ENCODE data around the gene ORAI3. TPM values are rescaled to one million over a fixed set of nuclear protein-coding genes. Genes with fewer than 3 reads are reported as not detected.

Gene ORAI3
- total RNA-seq, result 31.3 and 38.6 TPM in 2 replicates

DNA sequence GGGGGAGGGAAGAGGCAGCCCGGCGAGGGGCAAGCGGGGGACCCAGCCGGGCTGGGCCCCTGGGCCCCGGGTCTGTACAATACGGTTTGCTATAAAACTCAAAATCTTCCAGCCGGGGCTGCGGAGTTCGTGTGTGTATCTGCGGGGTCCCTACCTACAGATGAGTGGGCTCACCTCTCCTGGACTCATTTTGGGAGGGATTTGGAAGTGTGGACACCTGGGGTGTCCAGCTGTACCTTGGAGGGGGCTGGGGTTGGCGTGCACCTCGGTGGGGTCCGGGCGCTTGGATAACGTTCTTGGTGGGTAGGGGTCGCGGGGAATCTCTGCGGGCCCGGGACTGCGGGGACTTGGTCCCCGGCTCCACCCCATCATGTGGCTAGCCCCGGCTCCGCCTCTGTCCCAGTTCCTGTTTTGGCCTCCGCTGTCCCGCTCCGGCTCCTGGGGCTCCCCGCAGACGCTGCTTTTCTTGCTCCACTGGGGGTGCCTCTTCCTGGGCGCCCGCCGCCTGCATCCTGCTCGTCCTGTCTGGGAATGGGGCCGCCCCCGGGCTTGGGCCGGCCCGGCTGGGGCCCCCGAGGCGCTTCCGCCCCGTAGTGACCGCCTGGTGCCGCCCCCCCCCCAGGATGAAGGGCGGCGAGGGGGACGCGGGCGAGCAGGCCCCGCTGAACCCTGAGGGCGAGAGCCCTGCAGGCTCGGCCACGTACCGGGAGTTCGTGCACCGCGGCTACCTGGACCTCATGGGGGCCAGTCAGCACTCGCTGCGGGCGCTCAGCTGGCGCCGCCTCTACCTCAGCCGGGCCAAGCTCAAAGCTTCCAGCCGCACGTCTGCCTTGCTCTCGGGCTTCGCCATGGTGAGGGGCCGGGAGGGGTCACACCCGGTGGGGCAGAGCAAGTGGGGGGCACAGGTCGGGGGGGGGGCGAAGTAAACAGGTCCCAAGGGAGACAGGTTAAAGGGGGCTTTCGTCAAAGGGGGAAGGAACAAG, at the start of gene ORAI3:
Gene ORAI3, plus strand, starts transcription at position 402 of the 983 bp plus-strand sequence. Its CDS starts 222 bp downstream, at position 624.

DNA sequence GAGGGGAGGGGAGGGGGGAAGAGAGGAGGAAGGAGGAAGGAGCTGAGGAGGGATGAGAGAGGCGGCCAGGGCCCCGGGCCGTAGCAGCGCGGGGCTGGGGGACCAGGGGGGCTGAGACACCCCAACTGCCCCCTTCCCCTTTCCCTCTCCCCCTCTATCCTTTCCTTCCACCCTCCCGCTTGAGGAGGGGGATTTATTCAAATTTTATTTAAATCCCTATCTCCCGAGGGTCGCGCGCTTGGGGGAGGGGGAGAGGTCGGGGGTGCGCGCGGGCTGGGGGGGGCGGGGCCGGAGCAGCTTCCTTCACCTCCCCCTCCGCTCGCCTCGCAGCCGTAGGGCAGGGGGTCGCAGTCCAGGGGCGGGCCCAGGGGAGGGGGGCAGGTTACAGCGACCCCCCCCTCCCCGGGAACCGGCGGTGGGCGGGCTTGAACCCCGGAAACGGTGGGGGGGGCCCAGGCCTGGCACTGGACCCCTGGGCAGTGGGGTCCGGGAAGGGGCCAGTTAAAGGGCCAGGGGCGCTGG, 25.3 kb upstream of the ORAI3 start, which contains the start of gene FBXL19:
Gene FBXL19, plus strand, starts transcription at position 19 of the 522 bp plus-strand sequence. CDS start 2,183 bp downstream, outside the sequence.

DNA sequence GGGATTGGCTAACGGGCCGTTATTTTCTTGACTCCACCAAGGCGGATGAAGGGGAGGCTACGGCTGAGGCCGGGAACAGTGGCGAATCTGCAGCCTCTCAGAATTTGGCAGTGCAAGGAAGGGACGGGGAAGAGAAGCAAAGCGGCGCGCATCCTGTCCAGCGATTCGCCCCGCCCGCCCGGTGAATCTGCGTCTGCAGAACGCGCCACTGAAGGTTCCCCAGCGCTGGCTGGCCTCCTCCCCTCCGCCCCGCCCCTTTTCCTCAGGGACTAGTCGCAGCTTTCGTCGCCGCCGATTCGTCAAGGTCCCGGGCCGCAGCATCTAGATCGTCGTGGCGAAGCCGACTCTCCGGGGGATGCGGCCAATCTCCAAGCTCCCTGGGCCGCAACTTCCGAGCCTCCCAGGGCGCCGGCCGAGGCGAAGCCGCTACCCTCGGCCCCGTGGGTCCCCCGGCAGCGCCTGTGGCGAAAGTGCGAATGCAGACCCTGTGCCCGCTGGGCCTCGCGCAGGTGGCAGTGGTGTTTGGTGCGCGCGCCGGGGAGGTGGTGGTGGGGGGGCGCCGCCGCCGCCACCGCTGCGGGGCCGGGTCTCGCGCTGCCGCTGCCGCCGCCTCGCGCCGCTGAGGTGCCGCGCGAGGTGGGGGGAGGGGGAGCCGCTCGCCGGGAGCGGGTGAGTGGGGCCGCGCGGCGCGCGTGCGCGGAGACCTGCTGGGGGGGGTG, 8.7 kb downstream of the ORAI3 start, which contains the start of gene SETD1A:
Gene SETD1A, plus strand, starts transcription at position 299 of the 719 bp plus-strand sequence. CDS start 978 bp downstream, outside the sequence.

DNA sequence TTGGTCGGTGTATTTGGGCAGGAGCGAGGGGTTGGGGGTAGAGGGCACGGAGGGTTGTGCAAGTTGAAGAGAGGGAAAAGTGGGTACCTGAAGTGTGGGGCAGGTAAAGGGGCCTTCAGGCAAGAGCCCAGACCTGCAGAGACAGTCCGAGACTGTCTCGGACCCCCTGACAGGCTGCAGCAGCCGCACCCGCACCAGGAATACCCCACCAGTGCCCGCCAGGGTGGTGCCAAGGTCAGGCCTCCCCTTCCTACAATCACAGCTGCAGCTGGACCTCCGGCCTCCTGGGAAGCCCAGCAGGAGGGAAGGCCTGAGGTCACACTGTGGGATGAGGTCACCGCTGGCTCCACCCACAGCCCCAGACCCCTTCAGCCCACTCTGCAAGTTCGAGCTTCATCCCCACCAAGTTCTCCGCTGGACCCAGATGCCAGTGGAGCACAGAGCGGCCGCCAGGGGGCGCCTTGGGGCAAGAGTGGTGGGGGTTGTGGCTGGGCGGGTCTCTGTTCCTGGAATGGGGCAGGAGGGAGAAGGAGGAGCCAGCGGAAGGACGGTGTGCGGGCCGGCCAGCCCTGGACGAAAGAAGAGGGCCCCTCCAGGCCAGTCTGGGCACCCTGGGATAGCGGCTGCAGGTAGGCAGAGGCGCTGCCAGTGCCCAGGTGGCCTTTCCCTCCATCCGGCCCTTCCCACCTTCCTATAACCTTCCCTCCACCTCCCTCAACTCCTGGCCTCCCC, 36.0 kb downstream of the ORAI3 start, which contains the start of gene HSD3B7:
Gene HSD3B7, plus strand, starts transcription at position 539 of the 732 bp plus-strand sequence. CDS start 452 bp downstream, outside the sequence.

Other genes with a start within 250 kb of the ORAI3 start
- gene SRCAP, start 249.9 kb upstream of the ORAI3 start, total RNA-seq, result 20.9 and 24.3 TPM in 2 replicates
- gene PHKG2, start 200.6 kb upstream of the ORAI3 start, total RNA-seq, result 14.5 and 16.9 TPM in 2 replicates
- 2.7 and 2.9 TPM in 2 replicates for gene CFAP119, start 187.0 kb upstream of the ORAI3 start, total RNA-seq
- 62.4 and 68.3 TPM in 2 replicates for gene RNF40, start 186.7 kb upstream of the ORAI3 start, total RNA-seq
- gene ZNF629, start 161.9 kb upstream of the ORAI3 start, total RNA-seq, result 8.6 and 8.7 TPM in 2 replicates
- gene BCL7C, start 55.0 kb upstream of the ORAI3 start, total RNA-seq, result 44.0 and 51.7 TPM in 2 replicates
- gene CTF1, start 52.5 kb upstream of the ORAI3 start, total RNA-seq, result 0.81 and 0.92 TPM in 2 replicates
- gene FBXL19, start 25.5 kb upstream of the ORAI3 start, total RNA-seq, result 12.9 and 13.2 TPM in 2 replicates
- 1.7 and 3.4 TPM in 2 replicates for gene SETD1A, start 8.7 kb downstream of the ORAI3 start, total RNA-seq
- gene HSD3B7, start 36.1 kb downstream of the ORAI3 start, total RNA-seq, result 25.8 and 27.6 TPM in 2 replicates
- gene STX1B, start 61.6 kb downstream of the ORAI3 start, total RNA-seq, result 0.25 and 0.40 TPM in 2 replicates
- gene STX4, start 84.5 kb downstream of the ORAI3 start, total RNA-seq, result 25.3 and 29.5 TPM in 2 replicates
- gene ZNF668, start 125.2 kb downstream of the ORAI3 start, total RNA-seq, result 7.5 and 9.6 TPM in 2 replicates
- 9.9 and 11.1 TPM in 2 replicates for gene ZNF646, start 125.4 kb downstream of the ORAI3 start, total RNA-seq
- gene PRSS53, start 139.9 kb downstream of the ORAI3 start, total RNA-seq, result 1.3 and 1.5 TPM in 2 replicates
- gene VKORC1, start 145.7 kb downstream of the ORAI3 start, total RNA-seq, result 91.0 and 98.6 TPM in 2 replicates
- gene BCKDK, start 159.3 kb downstream of the ORAI3 start, total RNA-seq, result 12.2 and 13.7 TPM in 2 replicates
- gene KAT8, start 168.6 kb downstream of the ORAI3 start, total RNA-seq, result 36.3 and 38.7 TPM in 2 replicates
- gene PRSS8, start 186.7 kb downstream of the ORAI3 start, total RNA-seq, result not detected in 2 replicates
- 0.53 and 0.62 TPM in 2 replicates for gene PRSS36, start 201.0 kb downstream of the ORAI3 start, total RNA-seq
- gene FUS, start 231.1 kb downstream of the ORAI3 start, total RNA-seq, result 35.0 and 37.7 TPM in 2 replicates

Data from aortic smooth muscle cell (primary cell).